SK-N-SH (cell line): ENCODE data around the gene CD300H. TPM values are rescaled to one million over a fixed set of nuclear protein-coding genes. Genes with fewer than 3 reads are reported as not detected.

Experiments used
- CTCF ChIA-PET: fragments of 300-600, 350-600 bp; formaldehyde crosslinking; extraction: SDS; loops from one replicate; lab custom pipeline; 2021; lab: Yijun Ruan, JAX
- POLR2A ChIA-PET: fragments of 350-600 bp; sonication (Branson Sonifier 250); formaldehyde crosslinking; extraction: SDS; loops from one replicate; lab custom pipeline; 2020; ENCODE audit warnings: antibody characterized with exemption, inconsistent platforms; lab: Yijun Ruan, JAX
- DNase-seq: peaks from one replicate; pipeline ENCODE4 v3.0.0; 2012
- H2AFZ ChIP-seq: fragments of 200-600 bp; sonication (generic); 2 replicates; pipeline ENCODE4 v1.8.1; 2016; ENCODE audit warnings: antibody characterized with exemption, mild to moderate bottlenecking, low read depth
- H3F3A ChIP-seq: fragments of 200-600 bp; sonication (generic); replicated peaks from 2 replicates; pipeline ENCODE3; 2016; ENCODE audit warnings: antibody characterized with exemption, mild to moderate bottlenecking; ENCODE audit not compliant: insufficient read depth
- H3K27ac ChIP-seq, 2 experiments: fragments of 200-500 bp in 1 of 2; fragments of 200-600 bp in 1 of 2; sonication (Bioruptor generic) in 1 of 2; sonication (generic), shearing (Covaris generic) in 1 of 2; 2 replicates each; pipeline versions ENCODE4 v1.5.1 to v1.6.1; 2014 to 2016; ENCODE audit warnings: low read depth in 2 of 2, inconsistent platforms in 1 of 2, low read length in 1 of 2, mild to moderate bottlenecking in 1 of 2, mixed read lengths in 1 of 2
- H3K27me3 ChIP-seq: fragments of 200-600 bp; sonication (generic), shearing (Covaris generic); 2 replicates; pipeline ENCODE4 v1.6.1; 2016; ENCODE audit warnings: mixed run types; ENCODE audit not compliant: insufficient read depth
- H3K36me3 ChIP-seq, 2 experiments: fragments of 200-500 bp in 1 of 2; fragments of 200-600 bp in 1 of 2; sonication (Bioruptor generic) in 1 of 2; sonication (generic) in 1 of 2; replicated peaks in 1 of 2; 2 replicates each; pipeline versions ENCODE3 to v1.5.1; 2014 to 2016; ENCODE audit warnings: low read length in 1 of 2, mild to moderate bottlenecking in 1 of 2; ENCODE audit not compliant: insufficient read depth in 2 of 2, control insufficient read depth in 1 of 2
- H3K4me1 ChIP-seq, 2 experiments: fragments of 200-500 bp in 1 of 2; fragments of 200-600 bp in 1 of 2; sonication (Bioruptor generic) in 1 of 2; sonication (generic), shearing (Covaris generic) in 1 of 2; 2 replicates each; pipeline versions ENCODE4 v1.5.1 to v1.6.1; 2014 to 2016; ENCODE audit warnings: low read depth in 1 of 2, low read length in 1 of 2, mixed run types in 1 of 2; ENCODE audit not compliant: insufficient read depth in 2 of 2, control insufficient read depth in 1 of 2
- H3K4me2 ChIP-seq: fragments of 200-600 bp; sonication (generic), shearing (Covaris generic); 2 replicates; pipeline ENCODE4 v1.6.1; 2017; ENCODE audit warnings: mixed run types
- H3K4me3 ChIP-seq, 2 experiments: fragments of 200-500 bp in 1 of 2; fragments of 200-600 bp in 1 of 2; sonication (Bioruptor generic) in 1 of 2; sonication (generic), shearing (Covaris generic) in 1 of 2; 2 replicates each; pipeline versions ENCODE4 v1.5.1 to v1.8.1; 2014 to 2016; ENCODE audit warnings: low read depth in 2 of 2, inconsistent platforms in 1 of 2, low read length in 1 of 2, mild to moderate bottlenecking in 1 of 2, mixed read lengths in 1 of 2, moderate library complexity in 1 of 2
- H3K79me2 ChIP-seq: fragments of 200-600 bp; sonication (generic); 2 replicates; pipeline ENCODE4 v1.8.1; 2017; ENCODE audit warnings: mild to moderate bottlenecking; ENCODE audit not compliant: insufficient read depth
- H3K9ac ChIP-seq: fragments of 200-600 bp; sonication (generic); 2 replicates; pipeline ENCODE4 v1.6.1; 2017; ENCODE audit warnings: mixed run types
- H3K9me2 ChIP-seq: fragments of 200-600 bp; sonication (generic); 2 replicates; pipeline ENCODE4 v1.6.1; 2017; ENCODE audit warnings: mixed run types
- H3K9me3 ChIP-seq: fragments of 200-600 bp; sonication (generic); 2 replicates; pipeline ENCODE4 v1.6.1; 2017; ENCODE audit warnings: mixed run types, mild to moderate bottlenecking, moderate library complexity
- H4K20me1 ChIP-seq: fragments of 200-600 bp; sonication (generic); 2 replicates; pipeline ENCODE4 v1.6.1; 2017; ENCODE audit warnings: mild to moderate bottlenecking, mixed run types; ENCODE audit not compliant: insufficient read depth
- ELF1 ChIP-seq: IDR thresholded peaks from 2 replicates; pipeline ENCODE4 v1.4.0; 2012
- FOSL2 ChIP-seq: IDR thresholded peaks from 2 replicates; pipeline ENCODE4 v1.4.0; 2012; ENCODE audit warnings: low read depth, mild to moderate bottlenecking, moderate library complexity, borderline replicate concordance
- FOXM1 ChIP-seq: IDR thresholded peaks from 2 replicates; pipeline ENCODE4 v1.4.0; 2012; ENCODE audit warnings: low read depth, mild to moderate bottlenecking
- GATA2 ChIP-seq: sonication (generic); formaldehyde crosslinking; IDR thresholded peaks from 2 replicates; pipeline ENCODE4 v1.5.0; 2020; ENCODE audit warnings: mild to moderate bottlenecking, missing genetic modification reagents
- JUND ChIP-seq: IDR thresholded peaks from 2 replicates; pipeline ENCODE4 v1.4.0; 2012
- POLR2AphosphoS5 ChIP-seq: IDR thresholded peaks from 2 replicates; pipeline ENCODE4 v1.6.1; 2012; ENCODE audit warnings: low read depth, low read length
- RXRA ChIP-seq: IDR thresholded peaks from 2 replicates; pipeline ENCODE4 v1.4.0; 2012; ENCODE audit warnings: low read depth, mild to moderate bottlenecking, borderline replicate concordance
- SIN3A ChIP-seq: IDR thresholded peaks from 2 replicates; pipeline ENCODE4 v1.6.1; 2012; ENCODE audit warnings: low read depth, mild to moderate bottlenecking, low read length, moderate library complexity, borderline replicate concordance
- TAF1 ChIP-seq: IDR thresholded peaks from 2 replicates; pipeline ENCODE4 v1.6.1; 2012; ENCODE audit warnings: low read depth, mild to moderate bottlenecking, low read length, moderate library complexity, borderline replicate concordance
- TEAD4 ChIP-seq: IDR thresholded peaks from 2 replicates; pipeline ENCODE4 v1.4.0; 2012; ENCODE audit warnings: mild to moderate bottlenecking, borderline replicate concordance; ENCODE audit not compliant: insufficient read depth
- USF1 ChIP-seq: IDR thresholded peaks from 2 replicates; pipeline ENCODE4 v1.4.0; 2012; ENCODE audit warnings: low read depth, borderline replicate concordance
- USF2 ChIP-seq: fragments of 150-350 bp; IDR thresholded peaks from 2 replicates; pipeline ENCODE4 v1.6.1; 2017; ENCODE audit warnings: antibody characterized with exemption, low read length, low read depth, borderline replicate concordance
- ZBTB33 ChIP-seq: IDR thresholded peaks from 2 replicates; pipeline ENCODE4 v1.4.0; 2012; ENCODE audit warnings: low read depth, borderline replicate concordance
- WGBS: methylation state at CpG from one replicate; pipeline ENCODE4 v1.1.6; 2017; ENCODE audit warnings: low lambda C conversion rate; 5-methylcytosine and 5-hydroxymethylcytosine counted together
- polyA plus RNA-seq, 3 experiments: library from polyadenylated mRNA; depleted of rRNA; stranded (reverse); fragments of >200 nt; gene quantifications; 2 replicates each; pipeline ENCODE4 v1.2.3, GENCODE V29; 2012

Gene CD300H
- polyA plus RNA-seq, 1 of the 3 experiments (the other 2 are of a cell fraction) = not detected

- Histone ChIP-seq H3K4me1 (no peaks in the 10 kb centered on the region), H3K9me2 (no peaks in the 10 kb centered on the region), H3K9ac (no peak overlapping the region), H4K20me1 (no peaks in the 10 kb centered on the region), H3K79me2 (no peaks in the 10 kb centered on the region), H3K27me3 (no peaks in the 10 kb centered on the region), H3K4me3 (no peak overlapping the region), H3K4me2 (no peak overlapping the region), H2AFZ (no peak overlapping the region), H3F3A (peaks cover 13% of the 10 kb centered on the region), H3K9me3 (peaks cover 5% of the 10 kb centered on the region), H3K27ac (no peak overlapping the region), H3K36me3 (no peaks in the 10 kb centered on the region)
- no peak for DNase-seq
- ChIA-PET CTCF (interaction anchor here (0.6 to 2.0 kb wide), 3 partner anchors 136 to 193 kb away, joined by 3 to 5 read pairs (median 4); no protein-coding TSS in a partner anchor), POLR2A (no interaction called here)
- TF ChIP-seq USF2 (peak; percentile 47; the same call in 1 of the 2 replicates), ZBTB33 (no peak), ELF1 (no peak), RXRA (no peak), TAF1 (no peak), TEAD4 (no peak), SIN3A (no peak), POLR2AphosphoS5 (no peak)
- WGBS = 51% methylated on average over 10 of the region's 10 CpGs
Measured at GRCh38 chr17:74514632-74515334, 52.5 kb downstream of the CD300H start.

GRCh38 chr17:74513987-74514631 is 53.2 kb downstream of the CD300H start:
- DNase-seq = no peak
- H3F3A ChIP-seq = peaks cover 13% of the 10 kb centered on the region
- H3K4me3 ChIP-seq = no peak overlapping the region
- no peaks in the 10 kb centered on the region for H3K4me1 ChIP-seq
- POLR2A ChIA-PET = no interaction called here
- TF ChIP-seq USF1 = peak; percentile 46; the same call in 1 of the 2 replicates
- TF ChIP-seq FOXM1 = no peak
- TF ChIP-seq GATA2 (CRISPR knock-in tag) = no peak
- no peak for TF ChIP-seq JUND
- TF ChIP-seq RXRA = no peak
- no peak for TF ChIP-seq FOSL2
- peak; percentile 22; the same call in 1 of the 2 replicates for TF ChIP-seq USF2
- TF ChIP-seq, all 33 proteins: peak for 2
- no peaks in the 10 kb centered on the region for H3K79me2 ChIP-seq
- 57% methylated on average over 3 of the region's 3 CpGs for WGBS
- H3K9me3 ChIP-seq = peaks cover 5% of the 10 kb centered on the region
- no peaks in the 10 kb centered on the region for H3K27me3 ChIP-seq
- no peak overlapping the region for H3K27ac ChIP-seq
- no peak overlapping the region for H2AFZ ChIP-seq
- H3K4me2 ChIP-seq = no peak overlapping the region
- no peak overlapping the region for H3K9ac ChIP-seq
- CTCF ChIA-PET = no interaction called here
- no peaks in the 10 kb centered on the region for H3K36me3 ChIP-seq
- H3K9me2 ChIP-seq = no peaks in the 10 kb centered on the region
- no peaks in the 10 kb centered on the region for H4K20me1 ChIP-seq
